Measurements from ENCODE around the gene TRMT1L.
"Not testable (repeated sequence)": the region's sequence is repeated elsewhere in the genome, so short reads cannot be mapped to it uniquely, and the experiment has no call there.

The TRMT1L gene, protein sequence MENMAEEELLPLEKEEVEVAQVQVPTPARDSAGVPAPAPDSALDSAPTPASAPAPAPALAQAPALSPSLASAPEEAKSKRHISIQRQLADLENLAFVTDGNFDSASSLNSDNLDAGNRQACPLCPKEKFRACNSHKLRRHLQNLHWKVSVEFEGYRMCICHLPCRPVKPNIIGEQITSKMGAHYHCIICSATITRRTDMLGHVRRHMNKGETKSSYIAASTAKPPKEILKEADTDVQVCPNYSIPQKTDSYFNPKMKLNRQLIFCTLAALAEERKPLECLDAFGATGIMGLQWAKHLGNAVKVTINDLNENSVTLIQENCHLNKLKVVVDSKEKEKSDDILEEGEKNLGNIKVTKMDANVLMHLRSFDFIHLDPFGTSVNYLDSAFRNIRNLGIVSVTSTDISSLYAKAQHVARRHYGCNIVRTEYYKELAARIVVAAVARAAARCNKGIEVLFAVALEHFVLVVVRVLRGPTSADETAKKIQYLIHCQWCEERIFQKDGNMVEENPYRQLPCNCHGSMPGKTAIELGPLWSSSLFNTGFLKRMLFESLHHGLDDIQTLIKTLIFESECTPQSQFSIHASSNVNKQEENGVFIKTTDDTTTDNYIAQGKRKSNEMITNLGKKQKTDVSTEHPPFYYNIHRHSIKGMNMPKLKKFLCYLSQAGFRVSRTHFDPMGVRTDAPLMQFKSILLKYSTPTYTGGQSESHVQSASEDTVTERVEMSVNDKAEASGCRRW

DNA sequence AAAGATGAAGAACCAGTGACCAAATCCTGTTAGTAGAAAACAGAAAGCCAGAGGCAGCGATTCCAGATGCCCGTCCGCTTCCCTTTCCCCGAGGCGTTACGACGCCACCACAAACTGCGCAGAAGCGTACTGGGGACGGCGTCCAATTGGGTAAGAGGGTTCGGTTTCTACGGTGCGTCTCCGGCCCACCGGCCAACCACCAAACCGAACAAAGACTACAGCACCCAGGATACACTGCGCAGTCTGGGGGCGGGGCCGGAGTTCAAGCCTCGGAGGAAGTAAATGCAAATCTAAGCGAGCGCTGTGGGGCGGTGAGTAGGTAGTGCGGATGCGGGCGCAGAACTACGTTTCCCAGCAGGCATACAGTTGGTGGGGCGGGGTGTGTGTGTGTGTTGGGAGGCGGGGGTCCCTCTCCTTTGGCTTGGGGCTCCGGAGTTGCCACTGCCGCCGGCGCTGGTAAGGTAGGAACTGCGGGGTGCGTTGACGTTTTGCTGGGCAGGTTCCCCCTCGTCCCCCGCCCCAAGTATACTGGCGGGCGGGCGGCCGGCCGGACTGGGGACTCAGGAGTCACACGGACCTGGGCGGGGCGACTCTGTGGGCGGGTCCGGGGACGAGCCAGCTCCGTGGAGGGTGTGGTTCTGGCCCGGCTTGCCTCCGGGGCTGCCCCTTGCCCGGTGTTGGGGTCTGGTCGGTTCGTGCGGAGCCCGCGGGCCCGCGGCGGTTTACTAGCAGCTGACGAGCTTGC is at the start of gene TRMT1L, which contains the start of gene SWT1:
Gene TRMT1L, minus strand, starts transcription at position 100 of the 745 bp plus-strand sequence. CDS start 241 bp downstream, outside the sequence.
Gene SWT1, plus strand, starts transcription at position 314 of the 745 bp plus-strand sequence. CDS start 3,675 bp downstream, outside the sequence.
- peak; percentile 99 for DNase-seq

DNA sequence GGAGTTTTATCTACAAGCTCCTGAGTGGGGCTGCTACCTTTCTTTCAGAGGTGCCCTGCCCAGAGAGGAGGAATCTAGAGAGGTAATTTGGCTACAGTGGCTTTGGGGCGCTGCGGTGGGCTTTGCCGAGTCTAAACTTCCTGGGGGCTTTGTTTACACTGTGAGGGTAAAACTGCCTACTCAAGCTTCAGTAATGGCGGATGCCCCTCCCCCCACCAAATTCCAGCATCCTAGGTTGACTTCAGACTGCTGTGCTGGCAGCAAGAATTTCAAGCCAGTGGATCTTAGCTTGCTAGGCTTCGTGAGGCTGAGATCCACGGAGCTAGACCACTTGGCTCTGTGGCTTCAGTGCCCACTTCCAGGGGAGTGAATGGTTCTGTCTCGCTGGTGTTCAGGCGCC is 44.1 kb upstream of the TRMT1L start:
- no peak for DNase-seq

DNA sequence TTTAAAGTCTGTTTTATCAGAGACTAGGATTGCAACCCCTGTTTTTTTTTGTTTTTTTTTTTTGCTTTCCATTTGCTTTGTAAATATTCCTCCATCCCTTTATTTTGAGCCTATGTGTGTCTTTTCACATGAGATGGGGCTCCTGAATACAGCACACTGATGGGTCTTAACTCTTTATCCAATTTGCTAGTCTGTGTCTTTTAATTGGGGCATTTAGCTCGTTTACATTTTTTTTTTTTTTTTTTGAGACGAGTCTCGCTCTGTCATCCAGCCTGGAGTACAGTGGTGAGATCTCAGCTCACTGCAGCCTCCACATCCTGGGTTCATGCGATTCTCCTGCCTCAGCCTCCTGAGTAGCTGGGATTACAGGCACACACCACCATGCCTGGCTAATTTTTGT is 42.0 kb upstream of the TRMT1L start:
- DNase-seq = not testable (repeated sequence)

DNA sequence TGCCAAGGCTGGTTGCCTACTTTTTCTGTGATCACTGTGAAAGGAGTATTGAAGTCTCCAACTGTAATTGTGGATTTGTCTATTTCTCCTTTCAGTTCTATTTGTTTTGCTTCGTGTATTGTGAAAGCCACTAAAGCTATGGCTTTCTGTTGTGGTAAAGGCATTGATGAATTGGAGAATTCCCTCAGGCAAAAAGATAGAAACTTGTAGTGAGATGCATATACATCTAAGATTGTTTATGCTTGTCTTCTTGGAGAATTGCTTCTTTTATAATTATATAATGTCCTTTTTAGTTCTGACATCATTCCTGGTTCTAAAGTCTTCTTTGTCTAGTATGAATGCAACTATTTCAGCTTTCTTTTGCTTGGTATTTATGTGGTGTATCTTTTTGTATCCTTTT is 37.0 kb upstream of the TRMT1L start:
- no peak for DNase-seq

DNA sequence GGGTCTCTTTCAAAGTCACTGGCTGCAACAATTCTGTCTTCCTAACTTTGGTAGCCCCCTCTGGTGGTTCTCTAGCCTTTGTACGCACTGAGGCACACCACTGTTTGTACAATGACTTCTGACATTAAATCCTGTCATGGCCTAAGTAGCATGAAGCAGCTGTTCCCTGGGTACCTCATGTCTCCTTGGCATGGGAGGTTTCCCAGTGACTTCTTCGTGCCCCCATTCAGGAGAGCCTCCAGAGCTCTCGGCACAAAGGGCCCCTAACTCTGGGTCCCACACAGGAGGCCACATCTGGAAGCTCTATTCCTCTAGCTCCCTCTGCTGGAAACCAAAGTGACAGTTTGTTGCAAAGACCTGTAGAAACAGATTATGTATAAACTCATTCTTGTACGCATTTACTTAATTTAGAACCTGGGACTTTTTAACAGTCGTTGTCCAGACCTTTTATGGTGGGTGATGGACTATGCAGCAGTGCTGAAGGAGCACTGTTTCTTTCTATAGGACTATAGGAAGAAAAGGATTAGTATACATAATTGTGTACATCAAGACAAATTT is 13.6 kb upstream of the TRMT1L start:
- DNase-seq = peak; percentile 73

DNA sequence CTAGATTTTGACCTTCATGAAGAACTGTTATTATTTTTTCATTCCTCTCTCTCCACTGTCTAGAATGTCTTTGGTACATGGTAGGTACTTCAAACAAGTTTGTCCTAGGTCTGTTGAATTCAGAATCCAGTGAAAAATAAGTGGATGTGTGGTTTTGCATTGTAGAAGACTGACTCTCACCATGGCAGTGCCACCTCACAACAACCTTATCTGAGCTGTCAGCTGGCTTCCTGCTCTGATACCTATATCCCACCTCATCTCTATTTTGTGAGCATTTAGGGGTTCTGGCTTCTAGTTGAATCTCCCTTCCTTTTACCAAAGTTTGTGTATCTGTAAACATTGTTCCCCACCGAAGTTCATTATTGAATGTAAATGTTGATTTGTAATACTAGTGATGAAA is 9.4 kb upstream of the TRMT1L start:
- no peak for DNase-seq

DNA sequence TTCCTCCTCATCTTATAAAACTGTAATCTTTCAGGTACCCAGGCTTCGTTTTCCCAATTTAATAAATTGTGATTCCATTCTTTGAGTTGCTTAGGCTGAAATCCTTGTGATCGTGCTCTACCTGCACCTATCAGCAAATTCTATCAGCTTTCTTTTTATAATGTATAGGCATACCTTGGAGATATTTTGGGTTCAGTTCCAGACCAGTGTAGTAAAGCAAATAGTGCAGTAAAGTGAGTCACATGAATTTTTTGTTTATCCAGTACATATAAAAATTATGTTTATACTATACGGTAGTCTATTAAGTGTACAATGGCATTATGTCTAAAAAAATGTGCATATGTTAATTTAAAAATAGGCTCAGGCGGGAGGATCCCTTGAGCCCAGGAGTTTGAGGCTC is 5.7 kb upstream of the TRMT1L start:
- no peak for DNase-seq

DNA sequence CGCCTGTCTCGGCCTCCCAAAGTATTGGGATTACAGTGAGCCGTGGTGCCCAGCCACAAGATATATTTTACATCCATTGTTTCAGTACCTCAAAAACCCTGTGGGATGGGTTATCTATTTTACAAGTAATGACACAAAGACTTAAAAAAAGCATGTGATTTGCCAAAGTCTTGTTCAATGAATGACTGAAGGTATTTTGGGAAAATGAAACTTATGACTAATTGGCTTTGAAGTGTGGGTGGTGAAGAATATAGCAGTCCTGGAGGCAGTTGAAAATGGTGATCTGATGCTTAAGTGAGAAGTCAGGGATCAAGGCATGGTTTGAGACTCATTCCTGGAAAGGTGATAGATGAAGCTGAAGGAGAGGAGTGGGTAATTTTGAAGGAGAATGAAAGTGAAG is 3.2 kb upstream of the TRMT1L start:
- DNase-seq = no peak

DNA sequence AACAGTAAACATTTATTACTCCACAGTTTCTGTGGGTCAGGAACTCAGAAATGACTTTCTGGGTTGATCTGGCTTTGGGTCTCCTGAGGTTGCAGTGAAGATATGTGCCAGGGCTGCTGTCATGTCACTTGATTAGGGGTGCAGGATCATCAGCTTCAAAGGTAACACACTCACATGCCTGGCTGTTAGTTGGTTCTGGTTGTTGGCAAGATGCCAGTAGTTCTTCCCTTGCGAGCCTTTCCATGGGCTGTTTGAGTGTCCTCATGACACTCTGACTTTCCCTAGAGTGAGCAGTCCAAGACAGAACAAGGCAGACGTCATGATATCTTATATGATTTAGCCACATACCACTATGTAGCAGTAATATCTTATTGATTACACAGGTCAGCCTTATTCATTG is 2.0 kb upstream of the TRMT1L start:
- no peak for DNase-seq

DNA sequence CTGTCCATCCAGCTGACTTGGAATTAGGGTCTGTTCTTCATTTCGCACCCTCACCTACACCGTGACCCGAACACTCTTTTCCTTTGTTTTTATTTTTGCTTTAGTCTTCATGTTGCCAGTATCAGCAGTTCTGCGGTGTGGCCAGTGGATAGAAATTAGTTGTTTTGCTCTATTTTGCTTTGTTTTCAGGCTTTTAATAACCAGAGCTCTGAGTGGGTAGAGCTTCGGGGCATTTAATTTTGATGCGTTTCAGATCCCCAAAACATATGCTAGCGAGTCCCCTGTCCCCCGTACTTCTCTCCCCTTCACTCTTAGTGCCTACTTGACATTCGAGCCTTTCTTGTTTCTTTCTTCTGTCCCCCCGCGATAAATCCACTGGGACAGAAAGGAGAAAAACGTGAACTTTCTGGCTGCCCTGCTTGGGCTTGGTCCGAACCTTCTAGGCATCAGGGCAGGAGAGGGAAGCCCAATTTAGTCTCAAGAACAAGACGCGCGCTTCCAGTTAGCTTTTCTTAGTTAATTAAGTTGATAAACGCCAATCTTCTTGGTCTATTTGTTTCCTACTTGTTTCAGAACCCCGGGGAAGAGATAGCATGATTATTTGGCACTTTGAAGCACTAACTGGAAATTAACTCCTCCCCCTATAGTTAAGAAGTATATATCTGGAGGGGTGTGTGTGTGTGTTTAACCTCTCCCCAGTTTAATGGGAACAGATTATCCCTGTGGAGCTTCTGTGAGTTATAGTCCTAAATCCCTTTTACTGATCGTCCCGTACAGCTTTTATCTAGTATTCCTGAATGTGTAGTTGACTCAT is 1.1 kb upstream of the TRMT1L start:
- DNase-seq = no peak

DNA sequence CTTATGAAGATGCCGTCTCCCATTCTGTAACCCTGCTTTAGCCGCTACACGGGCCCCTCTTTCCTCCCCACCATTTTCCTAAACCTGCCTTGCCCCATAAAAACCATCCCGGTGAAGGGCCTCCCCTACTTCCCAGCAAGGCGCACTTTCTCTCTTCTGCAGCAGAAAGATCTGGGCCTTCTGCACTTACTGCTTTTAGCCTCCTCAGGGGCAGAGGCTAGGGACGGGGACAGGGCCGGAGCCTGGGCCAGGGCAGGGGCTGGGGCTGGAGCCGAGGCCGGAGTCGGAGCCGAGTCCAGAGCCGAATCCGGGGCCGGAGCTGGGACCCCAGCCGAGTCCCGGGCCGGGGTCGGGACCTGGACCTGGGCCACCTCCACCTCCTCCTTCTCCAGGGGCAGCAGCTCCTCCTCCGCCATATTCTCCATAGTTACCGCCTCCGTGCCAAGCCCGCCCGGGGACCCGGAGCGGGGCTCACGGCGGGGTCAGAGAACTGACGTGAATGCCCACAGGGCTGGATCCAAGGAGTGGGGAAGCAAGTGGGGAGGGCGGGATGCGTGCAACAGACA is 382 bp downstream of the TRMT1L start:
- DNase-seq = peak; percentile 94

DNA sequence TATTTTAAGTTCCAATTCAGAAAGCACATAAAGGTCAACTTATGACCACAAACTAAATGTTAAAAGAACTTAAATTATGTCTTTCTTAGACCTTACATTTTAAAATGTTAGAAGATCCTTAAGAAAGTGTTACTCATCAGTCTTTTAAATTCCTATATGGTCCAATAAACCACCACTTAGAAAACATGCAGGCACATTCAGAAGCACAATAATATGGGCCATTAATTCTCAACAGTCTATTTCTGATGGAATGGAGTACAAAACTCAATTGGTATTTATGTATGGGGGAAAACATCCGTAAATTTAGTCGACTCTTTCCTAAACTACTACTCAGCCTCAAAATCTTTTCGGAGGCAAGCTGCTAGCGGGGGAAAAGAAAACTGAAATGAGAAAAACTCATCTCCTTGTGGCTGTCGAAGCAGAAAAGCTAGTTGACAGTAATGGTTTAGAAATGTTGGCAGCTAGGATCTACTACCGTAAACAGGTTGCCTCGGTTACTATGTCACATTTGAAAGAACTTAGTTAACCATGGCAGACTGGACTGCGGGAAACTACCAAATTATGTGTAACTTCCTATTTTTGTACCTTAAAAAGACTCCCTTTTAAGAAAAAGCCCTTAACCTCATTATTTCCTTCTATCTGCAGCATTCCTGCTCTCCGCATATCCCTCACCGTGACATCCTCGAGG is 1.0 kb downstream of the TRMT1L start:
- no peak for DNase-seq

DNA sequence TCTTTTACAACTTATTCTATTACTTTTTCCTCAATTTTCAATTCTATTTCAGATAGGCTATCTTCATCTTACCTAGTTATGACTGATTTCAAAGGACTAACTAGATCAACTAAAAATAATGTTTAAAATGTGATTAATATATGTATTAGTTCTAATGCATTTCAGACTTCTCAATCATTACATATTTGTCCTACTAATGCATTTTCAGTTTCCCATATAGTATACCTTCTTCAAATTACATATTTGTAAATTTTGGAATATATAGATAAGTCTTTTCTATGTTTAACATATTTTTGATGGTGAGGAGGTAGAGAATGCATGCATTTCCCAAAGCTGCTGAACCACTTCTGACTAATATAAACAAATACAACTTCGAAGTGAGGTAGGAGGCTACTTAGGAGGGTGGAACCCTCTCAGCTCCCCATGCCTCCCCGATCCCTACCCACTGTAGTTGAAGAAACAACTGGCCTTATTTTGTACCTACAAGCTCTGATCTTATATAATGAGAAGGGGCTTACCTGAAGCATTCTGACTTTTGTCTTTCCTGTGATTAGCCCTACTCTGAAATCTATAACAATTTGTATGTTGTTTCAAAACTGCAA is 1.7 kb downstream of the TRMT1L start:
- no peak for DNase-seq

DNA sequence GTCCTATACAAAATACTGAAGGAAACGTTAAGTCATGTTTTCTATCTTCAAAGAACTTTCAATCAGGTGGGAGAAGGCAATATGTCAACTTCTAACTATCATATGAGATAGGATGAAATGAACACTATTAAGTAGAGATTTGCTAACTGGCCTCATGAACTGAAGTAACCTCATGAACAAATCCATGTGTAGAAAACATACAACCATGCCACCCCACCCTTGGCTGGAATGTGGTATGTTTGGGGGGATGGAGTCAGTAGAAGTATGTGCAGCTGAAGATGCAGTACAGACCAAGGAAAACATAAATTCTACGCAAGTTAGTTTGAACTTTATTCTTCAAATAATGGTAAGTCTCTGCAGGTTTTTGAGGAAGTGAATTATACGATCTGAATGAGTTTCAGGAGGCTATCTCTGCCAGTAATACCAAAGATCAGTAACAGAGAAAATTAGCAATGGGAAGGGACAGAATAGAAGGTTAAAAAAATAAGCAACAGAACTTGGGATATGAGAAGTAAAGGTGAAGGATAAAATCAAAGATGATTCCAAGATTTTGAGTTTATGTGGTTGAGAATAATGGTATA is 4.5 kb downstream of the TRMT1L start:
- no peak for DNase-seq

DNA sequence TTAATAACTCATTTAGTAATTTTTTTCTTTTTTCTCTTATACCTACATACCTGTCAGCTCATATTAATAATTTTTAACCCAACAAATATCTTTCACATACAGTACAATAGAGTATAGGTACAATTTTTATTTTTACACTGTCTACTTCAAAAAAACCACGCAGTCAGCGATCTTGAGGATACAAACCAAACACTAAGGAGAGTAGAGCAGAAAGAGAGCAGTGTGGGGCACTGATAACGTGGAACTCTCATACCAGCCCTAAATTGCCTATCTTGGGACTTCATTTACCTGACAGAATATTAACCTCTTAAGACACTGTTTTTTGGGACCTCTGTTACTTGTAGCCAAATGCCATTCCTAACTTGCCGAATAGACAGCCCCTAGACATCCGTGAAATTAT is 5.5 kb downstream of the TRMT1L start:
- DNase-seq = no peak

DNA sequence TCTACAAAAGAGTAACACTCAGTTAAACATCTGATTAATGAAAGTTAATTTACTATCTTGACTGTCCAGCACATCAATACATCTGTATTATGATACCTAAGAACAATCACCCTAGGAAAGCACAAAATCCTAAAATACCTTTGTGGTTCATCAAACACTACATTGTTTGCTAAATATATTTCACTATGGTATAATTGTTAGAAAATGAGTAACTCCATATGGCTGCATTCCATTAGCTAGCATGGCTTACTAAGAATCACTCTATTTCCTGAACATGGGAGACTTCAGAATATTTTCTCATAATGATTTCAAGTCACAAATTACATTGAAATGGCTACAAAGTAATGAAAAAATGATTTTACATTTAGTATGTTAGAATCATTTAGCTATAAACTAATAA is 12.5 kb downstream of the TRMT1L start:
- DNase-seq = no peak

DNA sequence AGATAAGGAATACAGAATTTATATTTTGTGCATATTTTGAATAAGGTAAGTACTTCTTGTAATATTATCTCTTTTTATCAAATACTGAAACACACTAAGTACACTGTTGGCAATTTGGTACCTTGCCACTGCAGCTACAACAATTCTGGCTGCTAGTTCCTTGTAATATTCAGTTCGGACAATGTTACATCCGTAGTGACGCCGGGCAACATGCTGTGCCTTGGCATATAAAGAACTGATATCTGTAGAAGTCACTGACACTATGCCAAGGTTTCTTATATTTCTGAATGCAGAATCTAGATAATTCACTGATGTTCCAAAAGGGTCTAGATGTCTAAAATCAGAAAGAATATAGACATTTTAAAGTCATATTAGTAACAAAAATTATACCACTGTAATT is 17.5 kb downstream of the TRMT1L start:
- no peak for DNase-seq

DNA sequence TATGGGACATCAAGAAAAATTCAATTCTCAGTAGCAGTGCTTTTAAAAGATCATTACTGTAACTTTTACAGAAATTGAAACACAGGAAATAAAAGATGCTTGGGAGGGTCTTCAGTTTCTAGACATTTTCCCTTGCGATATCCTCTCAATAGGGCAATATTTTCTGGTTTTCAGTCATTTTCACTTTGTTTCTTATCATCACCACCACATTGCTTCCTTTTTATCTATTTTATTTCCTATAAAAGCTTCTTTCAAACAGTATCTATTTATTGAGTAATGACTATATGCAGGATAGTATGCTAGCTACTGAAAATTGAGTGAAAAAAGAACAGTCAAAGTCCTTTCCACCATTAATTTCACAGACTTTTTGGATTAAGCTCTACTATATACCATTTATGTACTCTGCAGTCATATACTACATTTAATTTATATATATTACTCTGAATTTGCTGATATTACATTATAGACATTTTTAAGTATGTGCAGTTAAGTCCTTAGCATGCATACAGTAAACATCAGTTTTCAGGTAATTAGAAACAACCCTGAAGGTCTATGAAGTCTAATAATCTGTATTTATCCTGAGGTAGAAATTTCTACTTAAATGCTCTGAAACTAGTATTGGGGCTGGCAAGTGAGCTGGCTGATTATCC is 18.7 kb downstream of the TRMT1L start:
- DNase-seq = no peak

DNA sequence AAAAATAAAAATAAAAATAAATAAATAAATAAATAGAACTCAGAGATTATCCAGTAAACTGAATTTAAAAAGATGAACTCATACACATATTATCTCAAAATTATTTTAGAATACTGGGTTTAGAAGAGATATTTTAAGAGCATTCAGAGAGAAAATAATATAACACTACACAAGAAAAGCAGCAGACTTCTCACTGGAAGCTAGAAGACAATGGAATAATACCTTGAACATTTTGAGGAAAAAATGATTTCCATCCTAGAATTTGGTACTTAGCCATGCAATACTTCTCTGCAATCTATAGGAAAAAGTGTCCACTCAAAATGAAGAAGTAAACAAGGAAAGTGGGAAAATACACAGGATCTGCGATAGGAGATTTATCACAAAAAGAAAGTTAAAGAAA is 24.2 kb downstream of the TRMT1L start:
- DNase-seq = no peak

DNA sequence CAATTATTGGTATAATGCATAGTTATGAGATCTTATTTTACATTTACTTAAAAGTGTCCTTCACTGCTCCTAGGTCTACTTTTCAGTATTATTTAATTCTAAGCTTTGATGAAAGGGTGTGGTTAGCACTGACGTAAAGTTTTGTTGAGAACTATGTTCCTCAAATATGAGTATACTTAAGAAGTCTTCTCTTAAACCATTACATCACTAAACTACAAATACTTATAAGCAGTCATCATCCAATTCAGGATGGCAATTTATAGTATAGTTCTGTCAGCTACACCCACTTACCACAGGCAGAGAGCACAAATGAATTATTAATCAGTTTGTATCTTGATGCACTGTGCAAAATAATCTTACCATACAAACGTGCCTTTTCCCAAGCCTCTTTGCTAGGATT is 27.0 kb downstream of the TRMT1L start:
- no peak for DNase-seq

Data from retina (tissue), 1 donor.